H9 (cell line): Measurements from ENCODE around the gene AP2A2. TPM values are rescaled to one million over a fixed set of nuclear protein-coding genes. Genes with fewer than 3 reads are reported as not detected.

Source experiments
- DNase-seq: peaks from one replicate; pipeline ENCODE4 v3.0.0-alpha.2; 2017
- H2AFZ ChIP-seq: one replicate; pipeline ENCODE4 v1.6.1; 2013; ENCODE audit warnings: mild to moderate bottlenecking, low read length, control low read depth, moderate library complexity
- H2AK5ac ChIP-seq: 2 replicates; pipeline ENCODE4 v1.6.1; 2013; ENCODE audit warnings: low read length, control low read depth, mixed read lengths; ENCODE audit not compliant: insufficient read length
- H2BK120ac ChIP-seq: one replicate; pipeline ENCODE4 v1.6.1; 2013; ENCODE audit warnings: low read depth, mild to moderate bottlenecking, low read length, control low read depth, inconsistent platforms; ENCODE audit not compliant: poor library complexity, severe bottlenecking
- H2BK12ac ChIP-seq: 2 replicates; pipeline ENCODE4 v1.6.1; 2013; ENCODE audit warnings: low read length, control low read depth, mixed read lengths, low read depth; ENCODE audit not compliant: insufficient read length
- H2BK15ac ChIP-seq: 2 replicates; pipeline ENCODE4 v1.6.1; 2013; ENCODE audit warnings: low read depth, low read length, control low read depth
- H2BK20ac ChIP-seq: one replicate; pipeline ENCODE4 v1.6.1; 2013; ENCODE audit warnings: low read depth, mild to moderate bottlenecking, low read length, control low read depth, inconsistent platforms; ENCODE audit not compliant: poor library complexity, severe bottlenecking
- H2BK5ac ChIP-seq: 2 replicates; pipeline ENCODE4 v1.6.1; 2013; ENCODE audit warnings: low read length, control low read depth, mixed read lengths; ENCODE audit not compliant: insufficient read length
- H3K14ac ChIP-seq: 2 replicates; pipeline ENCODE4 v1.6.1; 2013; ENCODE audit warnings: low read length, control low read depth; ENCODE audit not compliant: insufficient read depth
- H3K18ac ChIP-seq: 2 replicates; pipeline ENCODE4 v1.6.1; 2013; ENCODE audit warnings: low read depth, mild to moderate bottlenecking, mixed read lengths, low read length, control low read depth; ENCODE audit not compliant: insufficient read length
- H3K23ac ChIP-seq: 2 replicates; pipeline ENCODE4 v1.6.1; 2013; ENCODE audit warnings: low read length, control low read depth, mixed read lengths, low read depth; ENCODE audit not compliant: insufficient read length
- H3K23me2 ChIP-seq: 2 replicates; pipeline ENCODE4 v1.6.1; 2013; ENCODE audit warnings: low read depth, mild to moderate bottlenecking, mixed read lengths, low read length, control low read depth; ENCODE audit not compliant: insufficient read length, poor library complexity, severe bottlenecking
- H3K27ac ChIP-seq: 2 replicates; pipeline ENCODE4 v1.5.1; 2013; ENCODE audit warnings: low read length, control low read depth, mixed read lengths, low read depth; ENCODE audit not compliant: insufficient read length
- H3K27me3 ChIP-seq: 2 replicates; pipeline ENCODE4 v1.6.1; 2013; ENCODE audit warnings: low read length, control low read depth, inconsistent platforms; ENCODE audit not compliant: insufficient read depth
- H3K4ac ChIP-seq: 2 replicates; pipeline ENCODE4 v1.6.1; 2013; ENCODE audit warnings: low read depth, mild to moderate bottlenecking, control low read depth, inconsistent platforms, low read length, moderate library complexity
- H3K4me1 ChIP-seq: 2 replicates; pipeline ENCODE4 v1.6.1; 2013; ENCODE audit warnings: low read length, control low read depth, inconsistent platforms; ENCODE audit not compliant: insufficient read depth
- H3K4me2 ChIP-seq: 2 replicates; pipeline ENCODE4 v1.6.1; 2013; ENCODE audit warnings: low read length, control low read depth, mixed read lengths; ENCODE audit not compliant: insufficient read length, insufficient read depth
- H3K56ac ChIP-seq: 2 replicates; pipeline ENCODE4 v1.6.1; 2013; ENCODE audit warnings: low read depth, mild to moderate bottlenecking, mixed read lengths, low read length, control low read depth; ENCODE audit not compliant: insufficient read length
- H3K79me1 ChIP-seq: 2 replicates; pipeline ENCODE4 v1.6.1; 2013; ENCODE audit warnings: low read depth, mild to moderate bottlenecking, moderate library complexity, low read length, control low read depth, inconsistent platforms; ENCODE audit not compliant: insufficient read depth, poor library complexity, severe bottlenecking
- H3K79me2 ChIP-seq: 2 replicates; pipeline ENCODE4 v1.6.1; 2013; ENCODE audit warnings: low read length, control low read depth, inconsistent platforms; ENCODE audit not compliant: insufficient read depth
- H3K9ac ChIP-seq: 2 replicates; pipeline ENCODE4 v1.6.1; 2013; ENCODE audit warnings: low read length, control low read depth, mixed read lengths; ENCODE audit not compliant: insufficient read length; ENCODE audit errors: extremely low read depth
- H3K9me3 ChIP-seq: one replicate; pipeline ENCODE4 v1.6.1; 2013; ENCODE audit warnings: low read depth, low read length, inconsistent platforms; ENCODE audit not compliant: control insufficient read depth
- H3T11ph ChIP-seq: one replicate; pipeline ENCODE4 v1.6.1; 2013; ENCODE audit warnings: mild to moderate bottlenecking, low read length, control low read depth, inconsistent platforms
- H4K20me1 ChIP-seq: one replicate; pipeline ENCODE4 v1.6.1; 2013; ENCODE audit not compliant: control insufficient read depth, insufficient read length, insufficient read depth
- H4K5ac ChIP-seq: 2 replicates; pipeline ENCODE4 v1.6.1; 2013; ENCODE audit warnings: low read depth, mild to moderate bottlenecking, mixed read lengths, low read length, control low read depth; ENCODE audit not compliant: insufficient read length
- H4K8ac ChIP-seq: replicated peaks from 2 replicates; pipeline ENCODE4 v1.6.1; 2013; ENCODE audit warnings: low read length, control low read depth, mixed read lengths, low read depth; ENCODE audit not compliant: insufficient read length
- H4K91ac ChIP-seq: 2 replicates; pipeline ENCODE4 v1.6.1; 2013; ENCODE audit warnings: low read depth, mild to moderate bottlenecking, moderate library complexity, mixed read lengths, low read length, control low read depth; ENCODE audit not compliant: insufficient read length
- H3K27ac Mint-ChIP-seq, 3 experiments: 2 replicates in 2 of 3; 3 replicates in 1 of 3; pipeline ENCODE4 v1.8.0; 2020 to 2021; ENCODE audit warnings: mixed read lengths in 3 of 3, mild to moderate bottlenecking in 1 of 3, moderate library complexity in 1 of 3
- H3K27me3 Mint-ChIP-seq: 2 replicates; pipeline ENCODE4 v1.8.0; 2021; ENCODE audit warnings: low read depth, mild to moderate bottlenecking, moderate library complexity, mixed read lengths
- H3K36me3 Mint-ChIP-seq, 3 experiments: 2 replicates in 2 of 3; 3 replicates in 1 of 3; pipeline ENCODE4 v1.8.0; 2020 to 2021; ENCODE audit warnings: low read depth in 3 of 3, mixed read lengths in 3 of 3; ENCODE audit not compliant: insufficient read depth in 1 of 3
- H3K4me1 Mint-ChIP-seq, 2 experiments: 2 replicates each; pipeline ENCODE4 v1.8.0; 2020; ENCODE audit warnings: mixed read lengths in 2 of 2
- H3K4me3 Mint-ChIP-seq, 2 experiments: 2 replicates in 1 of 2; 3 replicates in 1 of 2; pipeline ENCODE4 v1.8.0; 2020 to 2021; ENCODE audit warnings: mild to moderate bottlenecking in 2 of 2, mixed read lengths in 2 of 2, moderate library complexity in 1 of 2
- H3K9me3 Mint-ChIP-seq, 2 experiments: 2 replicates in 1 of 2; 3 replicates in 1 of 2; pipeline ENCODE4 v1.8.0; 2020; ENCODE audit warnings: mild to moderate bottlenecking in 2 of 2, mixed read lengths in 2 of 2, moderate library complexity in 1 of 2
- WGBS: extraction: QIAGEN DNeasy Blood & Tissue Kit; methylation state at CpG from one replicate; pipeline ENCODE4 v1.1.7; 2013; ENCODE audit warnings: missing lambda C conversion rate, low lambda C conversion rate, mixed read lengths; ENCODE audit not compliant: insufficient read length; ENCODE audit errors: extremely low coverage; 5-methylcytosine and 5-hydroxymethylcytosine counted together
- total RNA-seq: library from RNA; stranded (reverse); gene quantifications from 2 replicates; pipeline ENCODE4 v1.2.1, GENCODE V29; 2021
- TF ChIP-seq, protein P1 (sequence below): fragments of 200-600 bp; sonication (generic); conservative IDR thresholded peaks from 3 replicates; pipeline ENCODE4 v1.8.0; 2021; ENCODE audit warnings: antibody characterized with exemption, mild to moderate bottlenecking

The AP2A2 gene
- total RNA-seq, 1 experiment from 2014 or later, result 53.7 TPM

DNA sequence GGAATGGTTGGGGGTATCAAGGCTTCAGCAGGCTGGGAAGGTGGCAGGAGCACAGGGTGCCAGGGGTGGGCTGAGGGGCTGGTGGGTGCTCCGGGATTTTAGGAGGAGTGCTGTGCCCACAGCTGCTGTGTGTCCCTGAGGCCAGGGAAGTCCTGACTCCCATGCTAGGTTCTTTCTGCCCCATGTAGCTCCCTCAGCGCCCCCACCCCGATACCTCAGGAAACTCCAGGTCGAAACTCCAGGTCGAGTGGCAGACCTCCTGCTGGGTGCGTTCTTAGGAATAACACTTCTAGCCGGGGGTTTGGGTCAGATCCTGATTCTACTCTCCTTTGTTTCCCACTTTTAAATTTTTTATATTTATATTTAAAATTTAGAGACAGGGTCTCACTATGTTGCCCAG, 8.3 kb downstream of the AP2A2 start:
- peaks cover 47 to 61% of the 10 kb centered on the region in 2 experiments for H3K4me1 Mint-ChIP-seq
- no peak overlapping the region for H3T11ph ChIP-seq
- H3K79me1 ChIP-seq, result peaks cover 13% of the 10 kb centered on the region
- H3K27me3 Mint-ChIP-seq, result peaks cover 6% of the 10 kb centered on the region
- H3K4me3 Mint-ChIP-seq, result peak overlapping the region; percentile 17 to 35; a peak in 3 of 5 replicates
- H2AFZ ChIP-seq, result no peak overlapping the region
- TF ChIP-seq, protein P1, sequence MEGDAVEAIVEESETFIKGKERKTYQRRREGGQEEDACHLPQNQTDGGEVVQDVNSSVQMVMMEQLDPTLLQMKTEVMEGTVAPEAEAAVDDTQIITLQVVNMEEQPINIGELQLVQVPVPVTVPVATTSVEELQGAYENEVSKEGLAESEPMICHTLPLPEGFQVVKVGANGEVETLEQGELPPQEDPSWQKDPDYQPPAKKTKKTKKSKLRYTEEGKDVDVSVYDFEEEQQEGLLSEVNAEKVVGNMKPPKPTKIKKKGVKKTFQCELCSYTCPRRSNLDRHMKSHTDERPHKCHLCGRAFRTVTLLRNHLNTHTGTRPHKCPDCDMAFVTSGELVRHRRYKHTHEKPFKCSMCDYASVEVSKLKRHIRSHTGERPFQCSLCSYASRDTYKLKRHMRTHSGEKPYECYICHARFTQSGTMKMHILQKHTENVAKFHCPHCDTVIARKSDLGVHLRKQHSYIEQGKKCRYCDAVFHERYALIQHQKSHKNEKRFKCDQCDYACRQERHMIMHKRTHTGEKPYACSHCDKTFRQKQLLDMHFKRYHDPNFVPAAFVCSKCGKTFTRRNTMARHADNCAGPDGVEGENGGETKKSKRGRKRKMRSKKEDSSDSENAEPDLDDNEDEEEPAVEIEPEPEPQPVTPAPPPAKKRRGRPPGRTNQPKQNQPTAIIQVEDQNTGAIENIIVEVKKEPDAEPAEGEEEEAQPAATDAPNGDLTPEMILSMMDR, result no peak
- no peak for DNase-seq
- H3K79me2 ChIP-seq, result peaks cover 20% of the 10 kb centered on the region; the same call in 1 of the 2 replicates
- H2BK5ac ChIP-seq, result no peak overlapping the region
- H3K27ac ChIP-seq, result no peak overlapping the region
- no peak overlapping the region for H2AK5ac ChIP-seq
- H3K36me3 Mint-ChIP-seq, result peaks cover 1 to 4% (median 3%) of the 10 kb centered on the region in 3 experiments; a peak in 4 of 7 replicates
- WGBS, result no CpG with 5 or more reads among the region's 7 CpGs
- peak overlapping the region; percentile 17 for H3K4me2 ChIP-seq
- H3K4me1 ChIP-seq, result peaks cover 15% of the 10 kb centered on the region; the same call in 1 of the 2 replicates
- no peak overlapping the region for H2BK12ac ChIP-seq
- no peak overlapping the region for H3K23ac ChIP-seq
- H3K27ac Mint-ChIP-seq, result peak overlapping the region; percentile 24 to 89 (median 49); a peak in 4 of 7 replicates
- H3K9me3 Mint-ChIP-seq, result no peaks in the 10 kb centered on the region; a peak in 1 of 5 replicates
- peak overlapping the region; percentile 7 for H3K18ac ChIP-seq
- H3K9me3 ChIP-seq, result no peaks in the 10 kb centered on the region
- no peaks in the 10 kb centered on the region for H4K20me1 ChIP-seq
- H3K14ac ChIP-seq, result 0 out of 2 replicates have a peak overlapping the region, but pooled peaks have one; percentile 67
- H3K4ac ChIP-seq, result no peak overlapping the region
- H2BK20ac ChIP-seq, result no peak overlapping the region
- no peak overlapping the region for H2BK120ac ChIP-seq
- H3K23me2 ChIP-seq, result peaks cover 5% of the 10 kb centered on the region
- no peak overlapping the region for H3K56ac ChIP-seq
- no peak overlapping the region for H2BK15ac ChIP-seq
- no peaks in the 10 kb centered on the region for H3K27me3 ChIP-seq
- H4K8ac ChIP-seq, result no peak overlapping the region
- H3K9ac ChIP-seq, result no peak overlapping the region
- no peak overlapping the region for H4K5ac ChIP-seq
- peak overlapping the region; percentile 20 for H4K91ac ChIP-seq
